Non-pigmented ciliary epithelial cell (primary cell): ENCODE measurements around the gene FRMD4A.
"Not testable (repeated sequence)": the region's sequence is repeated elsewhere in the genome, so short reads cannot be mapped to it uniquely, and the experiment has no call there.

Experiments used
- DNase-seq: peaks from one replicate; pipeline ENCODE4 v3.0.0-alpha.2; 2010; ENCODE audit warnings: low read depth

Gene FRMD4A

GRCh38 chr10:13909516-13910258 is 421.0 kb downstream of the FRMD4A start:
- DNase-seq, result no peak

GRCh38 chr10:13908475-13908874 is 422.2 kb downstream of the FRMD4A start:
- DNase-seq, result no peak

- DNase-seq, result no peak
Measured at GRCh38 chr10:13907570-13907969, 423.2 kb downstream of the FRMD4A start.

GRCh38 chr10:13905281-13905680 is 425.4 kb downstream of the FRMD4A start:
- no peak for DNase-seq

GRCh38 chr10:13904064-13904463 is 426.7 kb downstream of the FRMD4A start:
- no peak for DNase-seq

- no peak for DNase-seq
Measured at GRCh38 chr10:13902868-13903587, 427.7 kb downstream of the FRMD4A start.

GRCh38 chr10:13899941-13900340 is 430.8 kb downstream of the FRMD4A start:
- no peak for DNase-seq

- DNase-seq, result not testable (repeated sequence)
Measured at GRCh38 chr10:13896146-13896545, 434.6 kb downstream of the FRMD4A start.

GRCh38 chr10:13894412-13895093 is 436.2 kb downstream of the FRMD4A start:
- no peak for DNase-seq

GRCh38 chr10:13893926-13894325 is 436.8 kb downstream of the FRMD4A start:
- DNase-seq, result no peak

- no peak for DNase-seq
Measured at GRCh38 chr10:13892871-13893270, 437.9 kb downstream of the FRMD4A start.

- no peak for DNase-seq
Measured at GRCh38 chr10:13892001-13892491, 438.7 kb downstream of the FRMD4A start.

GRCh38 chr10:13891128-13892000 is 439.4 kb downstream of the FRMD4A start:
- no peak for DNase-seq

GRCh38 chr10:13890233-13891127 is 440.2 kb downstream of the FRMD4A start:
- DNase-seq, result no peak

GRCh38 chr10:13887761-13888160 is 443.0 kb downstream of the FRMD4A start:
- no peak for DNase-seq

- no peak for DNase-seq
Measured at GRCh38 chr10:13885238-13885990, 445.3 kb downstream of the FRMD4A start.

GRCh38 chr10:13883636-13884444 is 446.9 kb downstream of the FRMD4A start:
- no peak for DNase-seq

- peak; percentile 94 for DNase-seq
Measured at GRCh38 chr10:13882119-13882711, 448.5 kb downstream of the FRMD4A start.

GRCh38 chr10:13880760-13881159 is 450.0 kb downstream of the FRMD4A start:
- no peak for DNase-seq
